DOHH2 (cell line): ENCODE measurements around the gene ACE.

Experiments
- EZH2phosphoT487 ChIP-seq: fragments of 200-600 bp; sonication (generic); IDR thresholded peaks from 2 replicates; pipeline ENCODE4 v1.6.1; 2017; ENCODE audit warnings: borderline replicate concordance, mild to moderate bottlenecking, antibody characterized with exemption, low read length, moderate library complexity, mixed read lengths
- TF ChIP-seq, protein P1 (sequence below): fragments of 200-600 bp; sonication (generic); IDR thresholded peaks from one replicate; pipeline ENCODE4 v1.5.1; 2014; ENCODE audit warnings: antibody characterized with exemption, mild to moderate bottlenecking, low read depth, low read length; ENCODE audit not compliant: poor library complexity, severe bottlenecking

DNA sequence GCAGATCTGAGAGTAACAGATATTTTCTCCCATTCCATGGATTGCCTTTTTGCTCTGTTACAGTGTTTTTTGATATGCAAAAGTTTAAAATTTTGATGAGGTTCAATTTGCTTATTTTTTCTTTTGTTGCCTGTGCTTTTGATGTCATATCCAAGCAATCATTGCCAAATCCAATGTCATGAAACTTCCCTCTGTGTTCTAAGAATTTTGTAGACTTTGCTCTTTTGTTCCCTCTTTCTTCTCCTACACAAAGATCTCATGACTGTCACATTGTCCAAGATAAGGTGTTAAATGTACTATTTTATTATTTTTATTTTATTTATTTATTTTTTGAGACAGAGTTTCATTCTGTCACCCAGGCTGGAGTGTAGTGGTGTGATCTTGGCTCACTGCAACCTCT is 27.4 kb downstream of the ACE start:
- TF ChIP-seq, protein P1, sequence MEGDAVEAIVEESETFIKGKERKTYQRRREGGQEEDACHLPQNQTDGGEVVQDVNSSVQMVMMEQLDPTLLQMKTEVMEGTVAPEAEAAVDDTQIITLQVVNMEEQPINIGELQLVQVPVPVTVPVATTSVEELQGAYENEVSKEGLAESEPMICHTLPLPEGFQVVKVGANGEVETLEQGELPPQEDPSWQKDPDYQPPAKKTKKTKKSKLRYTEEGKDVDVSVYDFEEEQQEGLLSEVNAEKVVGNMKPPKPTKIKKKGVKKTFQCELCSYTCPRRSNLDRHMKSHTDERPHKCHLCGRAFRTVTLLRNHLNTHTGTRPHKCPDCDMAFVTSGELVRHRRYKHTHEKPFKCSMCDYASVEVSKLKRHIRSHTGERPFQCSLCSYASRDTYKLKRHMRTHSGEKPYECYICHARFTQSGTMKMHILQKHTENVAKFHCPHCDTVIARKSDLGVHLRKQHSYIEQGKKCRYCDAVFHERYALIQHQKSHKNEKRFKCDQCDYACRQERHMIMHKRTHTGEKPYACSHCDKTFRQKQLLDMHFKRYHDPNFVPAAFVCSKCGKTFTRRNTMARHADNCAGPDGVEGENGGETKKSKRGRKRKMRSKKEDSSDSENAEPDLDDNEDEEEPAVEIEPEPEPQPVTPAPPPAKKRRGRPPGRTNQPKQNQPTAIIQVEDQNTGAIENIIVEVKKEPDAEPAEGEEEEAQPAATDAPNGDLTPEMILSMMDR: no peak
- no peak for TF ChIP-seq EZH2phosphoT487
